Common myeloid progenitor, CD34-positive (primary cell): ENCODE results near the gene FLT1.

Source experiments
- CTCF ChIA-PET: fragments of 350-600 bp; sonication (Branson Sonifier 250); formaldehyde crosslinking; loops from one replicate; lab custom pipeline; 2021; ENCODE audit warnings: antibody characterized with exemption; lab: Charles Lee
- POLR2A ChIA-PET: fragments of 350-600 bp; sonication (Branson Sonifier 250); formaldehyde crosslinking; loops from one replicate; lab custom pipeline; 2021; ENCODE audit warnings: antibody characterized with exemption; lab: Charles Lee
- DNase-seq, 3 donors: peaks; one replicate each; pipeline versions ENCODE4 v3.0.0 to v3.0.0-alpha.2; 2013
- H3K27ac ChIP-seq, 2 experiments: 1 replicate in 1 of 2; 2 replicates in 1 of 2; pipeline ENCODE4 v1.7.0; 2013; ENCODE audit warnings: inconsistent platforms in 2 of 2, low read length in 2 of 2, mild to moderate bottlenecking in 2 of 2, low read depth in 1 of 2, moderate library complexity in 1 of 2; ENCODE audit not compliant: severe bottlenecking in 2 of 2, insufficient read depth in 1 of 2, poor library complexity in 1 of 2
- H3K27me3 ChIP-seq, 5 experiments: replicated peaks in 2 of 5; 1 replicate in 3 of 5; 2 replicates in 2 of 5; pipeline versions ENCODE4 v1.6.1 to v1.7.0; 2013; ENCODE audit warnings: low read length in 4 of 5, mild to moderate bottlenecking in 2 of 5, moderate library complexity in 2 of 5, inconsistent platforms in 1 of 5; ENCODE audit not compliant: insufficient read depth in 5 of 5, control insufficient read depth in 4 of 5
- H3K36me3 ChIP-seq, 4 experiments: 1 replicate in 2 of 4; 2 replicates in 2 of 4; pipeline versions ENCODE4 v1.6.1 to v1.7.0; 2013; ENCODE audit warnings: low read length in 3 of 4, control low read depth in 1 of 4, mild to moderate bottlenecking in 1 of 4; ENCODE audit not compliant: control insufficient read depth in 4 of 4, insufficient read depth in 4 of 4
- H3K4me1 ChIP-seq, 4 experiments: 1 replicate in 3 of 4; 2 replicates in 1 of 4; pipeline versions ENCODE4 v1.6.1 to v1.7.1; 2013; ENCODE audit warnings: low read length in 3 of 4, mild to moderate bottlenecking in 3 of 4, control low read depth in 1 of 4, inconsistent platforms in 1 of 4, moderate library complexity in 1 of 4; ENCODE audit not compliant: control insufficient read depth in 4 of 4, insufficient read depth in 4 of 4; ENCODE audit errors: control extremely low read depth in 1 of 4
- H3K4me3 ChIP-seq, 7 experiments: 1 replicate in 4 of 7; 2 replicates in 3 of 7; pipeline versions ENCODE4 v1.5.1 to v1.7.0; 2013; ENCODE audit warnings: mild to moderate bottlenecking in 7 of 7, low read length in 6 of 7, moderate library complexity in 6 of 7, inconsistent platforms in 2 of 7, low read depth in 2 of 7, control low read depth in 1 of 7; ENCODE audit not compliant: insufficient read depth in 4 of 7, control insufficient read depth in 1 of 7; ENCODE audit errors: extremely low read depth in 1 of 7
- H3K9me3 ChIP-seq, 5 experiments: 1 replicate in 4 of 5; 2 replicates in 1 of 5; pipeline versions ENCODE4 v1.6.1 to v1.7.1; 2013; ENCODE audit warnings: low read length in 4 of 5, mild to moderate bottlenecking in 2 of 5, inconsistent platforms in 1 of 5, low read depth in 1 of 5, moderate library complexity in 1 of 5; ENCODE audit not compliant: control insufficient read depth in 4 of 5, insufficient read depth in 2 of 5; ENCODE audit errors: control extremely low read depth in 1 of 5
- WGBS: methylation state at CpG from one replicate; pipeline ENCODE4 v1.1.5; 2013; ENCODE audit not compliant: insufficient coverage; 5-methylcytosine and 5-hydroxymethylcytosine counted together

The FLT1 gene

GRCh38 chr13:28326056-28326455 lies 168.9 kb downstream of the FLT1 start:
- H3K27ac ChIP-seq, result no peak overlapping the region
- peaks cover 0 to 8% (median 0%) of the 10 kb centered on the region in 5 experiments for H3K27me3 ChIP-seq
- no peak overlapping the region for H3K4me3 ChIP-seq
- ChIA-PET POLR2A (no interaction called here), CTCF (interaction anchor here (0.9 to 4.5 kb wide), 9 partner anchors 15 to 472 kb away, joined by 3 to 45 read pairs (median 4); no protein-coding TSS in a partner anchor)
- no CpG with 5 or more reads among the region's 2 CpGs for WGBS
- peaks cover 0 to 7% (median 0%) of the 10 kb centered on the region in 4 experiments for H3K4me1 ChIP-seq
- DNase-seq, result no peak
- no peaks in the 10 kb centered on the region for H3K9me3 ChIP-seq
- no peaks in the 10 kb centered on the region for H3K36me3 ChIP-seq

- POLR2A ChIA-PET, result no interaction called here
- H3K36me3 ChIP-seq, result no peaks in the 10 kb centered on the region
- 71% methylated on average over 1 of the region's 2 CpGs for WGBS
- peaks cover 0 to 8% (median 0%) of the 10 kb centered on the region in 5 experiments for H3K27me3 ChIP-seq
- DNase-seq, result no peak
- no peaks in the 10 kb centered on the region for H3K9me3 ChIP-seq
- H3K4me3 ChIP-seq, result no peak overlapping the region
- CTCF ChIA-PET, result interaction anchor here (0.6 to 4.5 kb wide), 18 partner anchors 9 to 474 kb away, joined by 3 to 45 read pairs (median 4); no protein-coding TSS in a partner anchor
- H3K4me1 ChIP-seq, result peaks cover 0 to 7% (median 0%) of the 10 kb centered on the region in 4 experiments
- no peak overlapping the region for H3K27ac ChIP-seq
These were observed 169.9 kb downstream of the FLT1 start for GRCh38 chr13:28325022-28325421.

- Histone ChIP-seq H3K4me3 (no peak overlapping the region), H3K27me3 (peaks cover 0 to 5% (median 0%) of the 10 kb centered on the region in 5 experiments), H3K4me1 (peaks cover 0 to 7% (median 0%) of the 10 kb centered on the region in 4 experiments), H3K36me3 (no peaks in the 10 kb centered on the region), H3K9me3 (no peaks in the 10 kb centered on the region), H3K27ac (no peak overlapping the region)
- WGBS, result 25% methylated on average over 4 of the region's 4 CpGs
- ChIA-PET CTCF (interaction anchor here (1.1 to 4.5 kb wide), 17 partner anchors 9 to 474 kb away, joined by 3 to 45 read pairs (median 4); partner anchors contain the start of gene POMP), POLR2A (no interaction called here)
- peak; percentile 74 to 80 (median 76) for DNase-seq
These were observed 170.6 kb downstream of the FLT1 start for GRCh38 chr13:28324181-28324789.

GRCh38 chr13:28322256-28322905 lies 172.5 kb downstream of the FLT1 start:
- POLR2A ChIA-PET, result no interaction called here
- CTCF ChIA-PET, result interaction anchor here (0.6 to 4.5 kb wide), 8 partner anchors 17 to 473 kb away, joined by 3 to 45 read pairs (median 4); partner anchors contain the start of gene POMP
- H3K4me1 ChIP-seq, result peaks cover 0 to 13% (median 0%) of the 10 kb centered on the region in 4 experiments

GRCh38 chr13:28321756-28322155 lies 173.2 kb downstream of the FLT1 start:
- ChIA-PET CTCF (interaction anchor here (0.8 to 1.6 kb wide), 3 partner anchors 10 to 184 kb away, joined by 3 to 4 read pairs (median 3); no protein-coding TSS in a partner anchor), POLR2A (no interaction called here)
- Histone ChIP-seq H3K4me3 (no peak overlapping the region), H3K4me1 (peaks cover 0 to 19% (median 5%) of the 10 kb centered on the region in 4 experiments), H3K36me3 (no peaks in the 10 kb centered on the region), H3K9me3 (no peaks in the 10 kb centered on the region), H3K27ac (no peak overlapping the region), H3K27me3 (no peaks in the 10 kb centered on the region)
- 93% methylated on average over 2 of the region's 2 CpGs for WGBS
- no peak for DNase-seq

More at GRCh38 chr13:28322256-28322905, 172.5 kb downstream of the FLT1 start:
- H3K36me3 ChIP-seq, result no peaks in the 10 kb centered on the region
- H3K9me3 ChIP-seq, result no peaks in the 10 kb centered on the region
- no peaks in the 10 kb centered on the region for H3K27me3 ChIP-seq
- H3K4me3 ChIP-seq, result no peak overlapping the region
- DNase-seq, result no peak
- no peak overlapping the region for H3K27ac ChIP-seq
- 88% methylated on average over 5 of the region's 11 CpGs for WGBS

- no peaks in the 10 kb centered on the region for H3K27me3 ChIP-seq
- no peaks in the 10 kb centered on the region for H3K9me3 ChIP-seq
- CTCF ChIA-PET, result interaction anchor here (0.8 to 1.6 kb wide), 3 partner anchors 9 to 185 kb away, joined by 3 to 4 read pairs (median 3); no protein-coding TSS in a partner anchor
- H3K4me3 ChIP-seq, result no peak overlapping the region
- POLR2A ChIA-PET, result no interaction called here
- DNase-seq, result no peak
- H3K27ac ChIP-seq, result no peak overlapping the region
- H3K36me3 ChIP-seq, result no peaks in the 10 kb centered on the region
- 86% methylated on average over 8 of the region's 11 CpGs for WGBS
- peaks cover 0 to 26% (median 11%) of the 10 kb centered on the region in 4 experiments for H3K4me1 ChIP-seq
These were observed 173.9 kb downstream of the FLT1 start for GRCh38 chr13:28320884-28321574.
